Cerebellar nuclear complex (tissue), 1 donor: ENCODE measurements around the gene STAT5B.
"Not testable (repeated sequence)": the region's sequence is repeated elsewhere in the genome, so short reads cannot be mapped to it uniquely, and the experiment has no call there.

Experiments used
- DNase-seq, 2 experiments: peaks; one replicate each; lab custom pipeline; 2025; lab: John Stamatoyannopoulos, UW

STAT5B gene

DNA sequence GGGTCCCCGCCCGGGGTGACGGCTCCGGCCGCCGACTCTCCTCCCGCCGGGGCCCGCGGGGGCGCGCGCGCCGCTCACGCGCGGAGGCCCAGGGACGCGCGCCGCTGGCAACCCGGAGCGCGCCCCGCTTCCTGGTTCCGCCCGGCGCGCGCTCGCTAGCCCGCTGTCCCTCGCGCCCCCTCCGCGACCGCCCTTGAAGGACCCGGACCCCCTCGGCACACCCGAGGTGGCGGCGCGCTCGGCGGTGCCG is at the start of gene STAT5B:
STAT5B (minus strand) TSS at position 33 of the 250 bp plus-strand sequence. CDS start 44,264 bp downstream, outside the sequence.
- no peak for DNase-seq

- no peak for DNase-seq
These were observed 48.8 kb upstream of the STAT5B start for GRCh38 chr17:42325026-42325425.

GRCh38 chr17:42323268-42323773 is 47.1 kb upstream of the STAT5B start:
- DNase-seq = no peak

GRCh38 chr17:42322382-42323267 is 46.4 kb upstream of the STAT5B start:
- DNase-seq = peak; percentile 31 to 58

- DNase-seq = peak; percentile 35 to 73
These were observed 45.4 kb upstream of the STAT5B start for GRCh38 chr17:42321555-42321954.

- not testable (repeated sequence) for DNase-seq
These were observed 41.8 kb upstream of the STAT5B start for GRCh38 chr17:42317967-42318366.

DNA sequence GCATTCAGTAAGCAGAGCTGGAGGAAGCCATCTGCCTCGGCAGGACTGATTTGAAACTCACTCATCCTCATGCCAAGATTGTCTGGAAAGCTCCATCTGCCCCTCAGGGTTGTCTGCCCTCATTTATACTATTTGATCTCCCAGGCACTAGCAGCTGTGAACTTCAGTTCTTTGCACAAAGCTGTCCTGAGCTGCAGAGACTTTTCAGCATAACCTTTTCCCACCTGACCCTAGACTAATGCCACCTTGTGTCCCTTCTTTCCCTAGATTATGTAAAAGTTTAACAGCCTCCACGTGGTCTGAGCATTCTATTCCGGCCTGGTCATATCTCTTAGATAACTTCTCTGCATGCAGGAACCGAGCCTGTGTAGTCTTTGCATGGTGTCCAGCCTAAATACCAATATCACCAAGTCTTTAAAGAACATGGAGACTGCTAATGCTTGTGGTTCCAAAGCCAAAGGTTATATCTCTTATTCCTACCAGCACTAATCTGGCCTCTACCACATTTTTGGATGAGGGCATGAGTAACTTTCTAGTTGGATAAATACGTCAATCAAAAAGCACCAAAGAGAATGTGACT is 41.2 kb upstream of the STAT5B start:
- peak in 1 of 2 experiments; percentile 25 for DNase-seq

DNA sequence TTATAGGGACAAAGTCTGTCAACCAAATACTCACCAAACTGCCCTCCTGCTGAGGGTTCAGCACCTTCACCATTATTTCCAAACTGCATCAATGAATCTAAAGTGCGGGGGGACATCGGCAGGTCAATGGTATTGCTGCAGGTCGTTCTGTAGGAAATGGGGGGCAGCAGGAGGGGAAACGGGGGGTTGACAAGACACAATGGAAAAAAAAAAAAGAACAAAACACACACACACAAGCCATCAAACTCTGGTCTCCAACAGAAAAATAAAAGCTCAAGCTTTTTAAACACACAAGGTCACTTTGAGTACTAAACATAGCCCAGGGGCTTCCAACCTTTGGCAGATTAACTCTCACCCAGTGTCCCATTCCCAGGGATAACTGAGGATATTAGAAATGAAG is 40.6 kb upstream of the STAT5B start:
- no peak for DNase-seq

- no peak for DNase-seq
These were observed 39.4 kb upstream of the STAT5B start for GRCh38 chr17:42315402-42316156.

GRCh38 chr17:42313773-42314566 is 37.8 kb upstream of the STAT5B start:
- no peak for DNase-seq

DNA sequence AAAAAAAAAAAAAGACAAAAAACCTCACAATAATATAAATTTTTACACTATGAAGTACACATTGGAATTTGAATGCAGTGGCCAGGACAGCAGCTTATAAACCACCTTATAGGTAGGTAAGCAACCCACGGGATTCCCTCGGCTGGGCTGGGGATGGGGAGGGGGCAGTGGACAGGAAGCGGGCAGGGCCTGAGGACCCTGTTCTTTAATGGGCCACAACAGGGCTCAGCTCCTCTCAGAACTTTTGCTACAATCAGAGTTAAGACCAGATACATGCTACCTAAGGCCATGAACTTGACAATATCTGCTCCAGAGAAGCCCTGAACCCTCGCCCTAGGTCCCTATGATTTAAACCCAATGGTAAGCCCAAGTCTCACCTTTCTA is 37.2 kb upstream of the STAT5B start:
- DNase-seq = no peak

DNA sequence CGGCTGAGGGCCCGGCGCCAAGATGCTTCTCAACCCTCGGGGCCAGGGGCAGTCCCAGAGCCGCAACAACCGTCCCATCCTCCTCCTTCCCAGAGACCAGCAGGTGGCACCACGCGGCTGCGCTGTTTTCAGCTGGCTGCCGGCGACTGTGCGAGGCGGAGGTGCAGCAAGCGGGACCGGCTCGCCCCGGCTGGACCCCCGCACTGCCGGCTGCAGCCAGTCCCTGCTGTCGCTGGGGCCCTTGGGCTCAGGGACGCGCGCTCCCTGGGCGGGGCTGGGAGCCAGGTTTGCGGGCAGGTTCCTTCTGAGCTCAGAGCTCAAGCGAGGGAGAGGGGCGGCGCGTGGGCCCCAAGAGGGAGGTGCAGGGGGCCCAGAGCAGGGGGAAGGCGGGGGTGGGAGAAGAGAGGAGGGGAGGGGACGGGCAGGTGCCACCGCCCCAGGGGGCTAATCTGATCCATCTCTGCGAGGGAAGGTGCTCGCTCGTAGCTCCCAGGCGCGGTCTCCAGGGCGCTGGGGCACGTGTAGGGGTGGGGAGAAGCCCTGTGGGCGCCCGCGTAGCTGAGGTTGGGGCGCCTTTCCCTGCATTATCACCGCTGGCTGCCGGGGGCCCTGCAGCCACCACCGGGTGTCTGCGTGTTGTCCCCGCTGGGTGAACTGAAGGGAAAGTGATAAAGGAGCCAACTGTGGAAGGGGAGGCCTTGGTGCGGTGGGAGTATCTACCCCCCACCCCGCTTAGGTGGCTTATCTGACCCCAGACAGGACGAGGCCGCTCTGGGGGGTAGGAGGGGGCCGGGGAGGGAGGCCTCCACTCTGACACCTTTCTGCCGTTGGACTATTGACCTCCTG is 36.3 kb upstream of the STAT5B start:
- DNase-seq = peak in 1 of 2 experiments; percentile 34

DNA sequence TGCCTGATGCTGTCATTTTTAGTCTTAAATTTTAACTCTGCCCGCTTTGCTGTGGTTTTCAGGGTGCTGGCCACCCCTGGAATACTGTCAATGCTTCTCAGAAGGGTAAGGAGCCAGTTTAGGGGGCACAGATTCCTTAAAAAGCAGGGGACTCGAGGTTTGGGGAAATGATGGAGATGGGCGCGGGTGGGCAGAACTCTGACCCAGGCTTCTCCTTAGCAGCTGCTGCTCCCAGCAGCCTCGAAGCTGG is 35.8 kb upstream of the STAT5B start:
- DNase-seq = no peak

DNA sequence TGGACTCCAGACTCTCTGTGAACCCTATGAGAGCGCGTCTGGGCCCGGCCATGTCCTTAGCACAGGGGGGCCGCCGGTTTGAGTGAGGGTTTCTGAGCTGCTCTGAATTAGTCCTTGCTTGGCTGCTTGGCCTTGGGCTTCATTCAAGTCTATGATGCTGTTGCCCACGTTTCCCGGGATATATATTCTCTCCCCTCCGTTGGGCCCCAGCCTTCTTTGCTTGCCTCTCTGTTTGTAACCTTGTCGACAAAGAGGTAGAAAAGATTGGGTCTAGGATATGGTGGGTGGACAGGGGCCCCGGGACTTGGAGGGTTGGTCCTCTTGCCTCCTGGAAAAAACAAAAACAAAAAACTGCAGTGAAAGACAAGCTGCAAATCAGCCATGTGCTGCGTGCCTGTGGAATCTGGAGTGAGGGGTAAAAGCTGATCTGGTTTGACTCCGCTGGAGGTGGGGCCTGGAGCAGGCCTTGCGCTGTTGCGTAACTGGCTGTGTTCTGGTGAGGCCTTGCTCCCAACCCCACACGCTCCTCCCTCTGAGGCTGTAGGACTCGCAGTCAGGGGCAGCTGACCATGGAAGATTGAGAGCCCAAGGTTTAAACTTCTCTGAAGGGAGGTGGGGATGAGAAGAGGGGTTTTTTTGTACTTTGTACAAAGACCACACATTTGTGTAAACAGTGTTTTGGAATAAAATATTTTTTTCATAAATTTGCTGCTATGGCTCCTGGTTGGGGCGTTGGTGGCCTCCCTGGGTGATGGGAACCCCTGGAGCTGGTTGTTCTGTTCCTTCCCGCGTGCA is 35.2 kb upstream of the STAT5B start:
- DNase-seq = no peak

DNA sequence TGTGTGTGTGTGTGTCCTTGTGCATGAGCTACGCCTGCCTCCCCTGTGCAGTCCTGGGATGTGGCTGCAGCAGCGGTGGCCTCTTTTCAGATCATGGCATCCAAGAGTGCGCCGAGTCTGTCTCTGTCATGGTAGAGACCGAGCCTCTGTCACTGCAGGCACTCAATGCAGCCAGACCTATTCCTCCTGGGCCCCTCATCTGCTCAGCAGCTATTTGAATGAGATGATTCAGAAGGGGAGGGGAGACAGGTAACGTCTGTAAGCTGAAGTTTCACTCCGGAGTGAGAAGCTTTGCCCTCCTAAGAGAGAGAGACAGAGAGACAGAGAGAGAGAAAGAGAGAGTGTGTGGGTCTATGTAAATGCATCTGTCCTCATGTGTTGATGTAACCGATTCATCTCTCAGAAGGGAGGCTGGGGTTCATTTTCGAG is 34.6 kb upstream of the STAT5B start:
- no peak for DNase-seq

- DNase-seq = no peak
These were observed 34.0 kb upstream of the STAT5B start for GRCh38 chr17:42309986-42310786.

DNA sequence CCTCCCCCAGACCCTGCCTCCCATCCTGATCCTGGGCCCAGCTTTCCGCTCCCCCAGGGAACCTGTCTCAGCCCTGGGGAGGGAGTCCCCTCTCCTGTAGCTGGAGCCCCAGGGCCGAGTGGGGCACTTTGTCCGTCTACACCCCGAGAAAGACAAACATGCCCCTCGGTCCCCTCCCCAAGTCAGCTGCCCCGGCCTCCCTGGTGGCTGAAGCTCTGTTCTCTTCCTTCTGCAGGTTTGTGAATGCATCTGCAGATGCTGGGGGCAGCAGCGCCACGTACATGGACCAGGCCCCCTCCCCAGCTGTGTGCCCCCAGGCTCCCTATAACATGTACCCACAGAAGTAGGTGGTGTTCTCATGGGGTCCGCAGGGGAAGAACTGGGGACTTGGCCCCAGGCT is 33.0 kb upstream of the STAT5B start:
- no peak for DNase-seq

DNA sequence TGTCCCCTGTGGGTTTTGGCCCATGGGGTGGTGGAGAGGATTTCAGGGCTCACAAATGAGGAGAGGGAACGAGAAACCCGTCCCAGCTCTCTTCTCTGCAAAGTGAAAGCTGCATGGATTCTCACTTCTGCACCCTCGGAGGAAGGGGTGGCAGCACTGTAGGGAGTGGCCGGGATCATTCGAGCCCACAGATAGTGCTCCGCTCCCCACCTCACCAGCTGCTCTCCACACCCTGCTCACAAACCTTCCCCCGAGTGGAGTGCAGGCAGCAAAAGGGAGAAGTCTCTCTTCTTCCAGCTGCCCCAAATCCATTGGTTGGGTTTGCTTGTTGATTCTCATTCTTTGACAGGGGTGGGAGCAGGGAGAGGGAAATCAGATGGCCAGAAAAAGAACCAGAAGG is 32.3 kb upstream of the STAT5B start:
- DNase-seq = no peak

DNA sequence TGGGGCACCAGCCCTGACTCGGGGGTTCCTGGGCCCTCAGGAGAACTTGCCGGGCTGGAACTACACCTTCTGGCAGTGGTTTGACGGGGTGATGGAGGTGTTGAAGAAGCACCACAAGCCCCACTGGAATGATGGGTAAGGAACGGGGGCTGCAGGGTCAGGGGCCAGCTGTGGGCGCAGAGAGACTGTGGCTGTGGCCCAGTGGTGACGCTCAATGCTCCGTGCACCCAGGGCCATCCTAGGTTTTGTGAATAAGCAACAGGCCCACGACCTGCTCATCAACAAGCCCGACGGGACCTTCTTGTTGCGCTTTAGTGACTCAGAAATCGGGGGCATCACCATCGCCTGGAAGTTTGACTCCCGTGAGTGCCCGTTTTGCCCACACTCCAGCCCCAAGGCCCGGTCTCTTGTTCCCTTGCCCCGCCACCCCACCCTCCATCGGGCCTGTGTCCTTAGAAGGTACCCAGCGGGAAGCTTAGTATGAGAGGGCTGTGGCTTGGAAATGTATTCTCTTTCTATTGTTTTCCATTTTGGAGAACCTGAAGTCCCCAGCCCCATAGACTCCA is 31.3 kb upstream of the STAT5B start:
- no peak for DNase-seq

DNA sequence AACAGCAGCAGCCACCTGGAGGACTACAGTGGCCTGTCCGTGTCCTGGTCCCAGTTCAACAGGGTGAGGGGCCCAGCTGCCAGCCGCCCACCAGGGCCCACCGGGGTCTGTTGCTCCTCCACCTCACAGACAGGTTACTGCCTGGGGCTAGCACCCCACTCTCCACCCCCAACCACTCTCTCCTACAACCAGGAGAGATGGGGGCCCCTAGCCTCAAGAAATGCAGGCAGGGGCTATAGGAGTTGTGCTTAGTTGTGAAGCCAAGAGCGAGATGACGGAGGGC is 30.1 kb upstream of the STAT5B start:
- DNase-seq = no peak
